GM18511 (cell line): ENCODE data around the gene GRPEL2.

Source experiments
- ATAC-seq: cut with Tn5 transposase; IDR thresholded peaks from one replicate; pipeline ENCODE4 v1.9.1; 2021; ENCODE audit warnings: mild to moderate bottlenecking, moderate library complexity; ENCODE audit not compliant: unreplicated experiment

GRPEL2 gene

GRCh38 chr5:149345147-149345891 is at the start of gene GRPEL2:
TSS of gene GRPEL2 (plus strand) at chr5:149345499. CDS start at chr5:149345540, 41 bp downstream.
- ATAC-seq, result peak; percentile 95

GRCh38 chr5:149297340-149298025 is 47.8 kb upstream of the GRPEL2 start:
- no peak for ATAC-seq

DNA sequence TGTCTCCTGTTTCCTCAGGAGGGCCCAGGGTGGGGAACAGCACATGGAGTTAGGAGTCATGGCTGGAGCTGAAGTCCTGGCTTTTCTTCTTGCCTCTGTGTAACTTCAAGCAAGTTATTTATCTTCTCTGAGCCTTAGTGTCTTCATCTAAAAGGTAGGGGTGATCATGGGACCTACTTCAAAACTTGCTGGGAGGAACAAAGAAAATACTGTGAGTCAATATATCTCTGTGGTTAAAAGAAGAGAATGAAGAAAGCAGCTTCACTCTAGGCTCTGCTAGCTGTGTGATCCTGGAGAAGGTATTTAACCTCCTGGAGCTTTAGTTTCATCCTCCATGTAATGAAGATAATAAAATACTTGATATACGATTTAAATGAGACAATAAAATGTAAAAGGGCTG is 47.1 kb upstream of the GRPEL2 start:
- no peak for ATAC-seq

DNA sequence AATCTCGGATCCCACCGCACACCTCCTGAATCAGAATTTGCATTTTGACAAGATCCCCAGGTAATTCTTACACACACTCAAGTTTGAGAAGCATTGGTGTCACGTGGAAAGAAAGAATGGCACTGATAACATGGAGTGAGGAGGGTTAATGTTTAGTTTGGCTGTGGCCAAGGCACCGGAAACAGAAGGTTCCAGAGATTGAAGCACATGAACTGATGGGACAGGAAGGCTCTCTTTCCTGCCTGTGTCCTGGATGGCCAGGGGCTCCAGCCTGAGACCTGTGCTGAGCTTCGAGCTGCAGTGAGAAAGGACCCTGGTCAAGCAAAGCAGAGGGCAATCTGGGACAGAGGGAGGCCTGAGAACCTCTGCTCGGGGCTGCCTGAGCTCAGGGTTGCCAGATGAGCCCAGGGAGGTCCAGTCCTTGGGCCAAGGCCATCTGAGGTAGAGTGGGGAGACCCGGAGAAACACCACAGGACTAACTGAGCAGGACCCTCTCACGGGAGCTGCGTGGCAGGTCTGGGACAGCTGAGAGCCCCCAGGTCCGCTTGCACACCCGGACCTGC is 46.4 kb upstream of the GRPEL2 start:
- peak; percentile 41 for ATAC-seq

- ATAC-seq, result no peak
These were observed 45.7 kb upstream of the GRPEL2 start for GRCh38 chr5:149299451-149300054.

DNA sequence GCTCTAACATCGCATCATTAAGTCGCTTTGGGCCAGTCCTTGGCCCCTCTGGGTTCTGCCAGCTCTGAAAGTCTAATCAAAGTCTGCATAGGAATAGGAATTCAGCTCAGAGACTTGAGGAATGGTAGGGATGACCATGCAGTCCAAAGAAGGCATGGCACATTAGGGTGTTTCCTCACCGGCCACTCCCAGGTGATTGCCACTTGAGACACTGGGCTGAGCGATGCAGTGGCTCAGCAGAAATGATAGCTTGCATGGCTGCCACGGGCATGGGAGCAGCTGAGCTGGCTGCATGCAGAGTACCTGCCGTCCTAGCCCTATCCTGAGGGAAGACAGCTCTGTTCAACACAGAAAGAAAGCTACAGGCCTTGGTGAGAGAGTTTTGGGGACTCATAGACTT is 44.9 kb upstream of the GRPEL2 start:
- ATAC-seq, result no peak

GRCh38 chr5:149301049-149301743 is 44.1 kb upstream of the GRPEL2 start:
- ATAC-seq, result no peak

- ATAC-seq, result no peak
These were observed 43.4 kb upstream of the GRPEL2 start for GRCh38 chr5:149301744-149302380.

- ATAC-seq, result no peak
These were observed 42.7 kb upstream of the GRPEL2 start for GRCh38 chr5:149302641-149303040.

DNA sequence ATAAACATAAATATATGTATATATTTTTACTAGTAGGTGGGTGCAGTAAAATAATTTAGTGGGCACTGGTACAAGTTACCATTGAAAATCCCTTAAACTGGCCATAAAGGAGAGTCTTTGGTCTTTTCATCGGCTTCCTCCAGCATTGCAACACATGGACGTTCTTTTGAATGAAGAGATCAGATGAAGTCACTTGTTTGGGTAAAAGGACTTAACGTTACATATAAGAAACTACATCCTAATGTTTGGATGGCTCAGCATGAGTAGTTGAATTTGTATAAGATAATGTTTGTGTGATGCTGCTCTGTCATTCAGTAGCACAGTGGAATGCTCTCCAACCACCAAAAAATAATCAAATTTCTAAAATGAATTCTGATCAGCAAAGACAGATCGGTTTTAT is 42.1 kb upstream of the GRPEL2 start:
- no peak for ATAC-seq

DNA sequence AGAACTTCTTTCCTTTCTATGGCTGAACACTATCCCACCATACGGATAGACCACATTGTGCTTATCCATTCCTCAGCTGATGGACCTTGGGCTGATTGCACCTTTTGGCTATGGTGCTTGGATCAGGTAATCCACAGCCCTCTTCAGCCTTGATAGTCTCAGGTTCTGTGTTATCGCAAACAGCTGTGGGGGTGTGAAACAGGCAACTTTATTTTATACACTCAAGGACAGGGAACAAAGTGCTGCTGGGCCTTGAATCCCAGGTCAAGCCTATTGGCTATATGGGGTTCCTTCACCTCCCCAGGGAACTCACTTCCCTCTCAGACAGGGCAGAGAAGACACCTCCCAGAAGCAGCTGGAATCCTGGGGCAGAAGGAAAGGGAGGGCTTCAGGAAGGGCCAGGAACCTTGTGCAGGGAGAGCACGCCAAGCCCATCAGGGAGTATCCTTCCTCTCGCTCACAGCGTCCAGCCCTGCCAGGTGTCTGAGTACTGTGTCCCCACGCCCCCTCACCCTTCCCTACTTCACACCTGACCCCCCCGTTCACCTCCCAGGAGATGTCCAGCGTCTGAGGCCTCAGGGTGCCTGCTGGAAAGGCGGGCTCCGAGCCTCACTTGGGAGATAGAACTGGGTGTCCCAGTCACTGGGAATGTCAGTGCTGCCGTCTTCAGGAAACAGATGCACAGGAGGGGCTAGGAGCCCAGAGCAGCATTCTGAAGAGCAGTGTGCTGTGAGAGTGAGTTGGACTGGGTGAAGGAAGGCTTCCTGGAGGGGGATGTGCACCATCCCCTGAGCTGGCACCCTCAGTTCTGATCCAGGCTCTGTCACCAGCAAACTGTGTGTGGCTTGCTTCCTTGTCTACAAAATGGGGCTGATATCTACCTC is 40.9 kb upstream of the GRPEL2 start:
- no peak for ATAC-seq

DNA sequence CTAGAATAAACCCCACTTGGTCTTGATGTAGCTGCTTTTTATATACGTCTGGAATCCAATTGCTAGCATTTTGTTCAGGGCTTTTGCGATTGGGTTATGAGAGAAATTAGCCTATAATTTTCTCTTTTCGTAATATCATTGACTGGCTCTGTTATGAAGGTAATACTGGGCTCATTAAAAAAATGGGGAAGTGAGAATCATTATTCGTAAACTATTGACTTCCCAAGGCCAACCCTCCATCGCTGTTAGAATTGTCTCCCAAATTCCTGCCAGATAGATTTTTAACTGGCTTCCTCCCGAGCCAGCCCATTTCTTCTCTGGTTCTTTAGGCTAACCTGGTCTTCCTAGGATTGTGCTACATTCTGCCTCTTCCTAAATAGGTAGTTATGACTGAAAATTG is 35.9 kb upstream of the GRPEL2 start:
- ATAC-seq, result no peak

GRCh38 chr5:149310488-149310887 is 34.8 kb upstream of the GRPEL2 start:
- no peak for ATAC-seq

DNA sequence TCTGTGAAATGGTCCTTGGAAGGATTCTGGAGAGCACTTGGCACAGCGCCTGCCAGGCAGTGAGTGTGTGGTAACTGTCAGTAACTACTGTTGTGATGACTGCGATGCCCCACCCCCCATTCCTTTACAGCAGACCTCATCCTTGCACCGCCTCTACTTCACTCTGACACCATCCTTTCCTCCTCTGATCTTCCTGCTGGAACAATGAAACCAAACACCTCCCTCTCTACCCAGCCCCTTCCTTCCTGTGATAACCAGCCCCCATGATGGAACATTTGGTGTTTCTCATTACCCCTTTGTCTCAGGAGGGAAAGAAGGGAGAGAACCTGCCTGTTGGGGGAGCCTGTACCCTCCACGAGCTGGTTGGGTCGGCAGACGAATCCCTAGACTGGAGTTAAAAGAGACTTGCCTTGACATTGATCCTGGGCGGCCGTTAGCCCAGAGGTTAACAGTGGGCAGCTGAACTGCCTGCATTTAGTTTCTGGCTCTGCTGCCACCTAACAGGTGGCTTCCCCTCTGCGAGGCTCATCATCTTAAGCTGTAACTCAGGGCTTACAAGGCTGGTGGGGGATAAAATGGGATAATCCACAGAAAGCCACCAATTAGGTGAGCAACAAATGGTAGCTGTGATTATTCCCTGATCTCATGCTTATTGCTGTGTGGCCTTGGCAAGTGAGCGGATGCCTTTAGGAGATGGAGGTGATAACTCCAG is 34.2 kb upstream of the GRPEL2 start:
- no peak for ATAC-seq

DNA sequence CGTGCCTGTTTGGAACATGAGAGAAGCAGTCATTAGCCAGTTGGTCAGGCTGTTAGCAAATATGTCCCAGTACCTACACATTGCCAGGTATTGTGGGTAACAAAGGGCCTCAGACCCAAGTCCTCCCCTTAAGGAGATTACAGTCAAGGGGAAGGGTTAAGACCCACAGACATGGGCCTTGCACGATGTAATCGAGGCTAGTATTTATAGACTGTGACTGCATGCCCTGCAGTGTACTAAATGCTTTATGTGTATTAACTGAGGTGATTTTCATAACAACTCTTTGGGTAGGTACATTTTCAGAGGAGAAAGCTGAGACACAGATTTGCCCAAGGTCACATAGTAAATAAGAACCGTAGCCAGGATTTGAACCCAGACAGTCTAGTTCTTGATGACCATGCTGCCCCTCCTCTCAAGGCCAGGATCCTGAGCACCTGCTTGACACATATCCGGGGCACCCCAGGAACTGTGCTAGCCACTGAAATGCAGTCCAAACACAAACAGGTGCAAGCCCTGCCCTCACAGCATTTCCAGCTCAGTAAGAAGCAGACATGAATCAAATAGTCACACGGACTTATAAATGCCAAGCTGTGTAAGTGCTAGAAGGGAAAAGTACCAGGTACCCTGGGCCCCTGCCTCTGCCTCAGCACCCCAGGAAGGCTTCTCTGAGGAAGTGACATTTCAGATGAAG is 32.0 kb upstream of the GRPEL2 start:
- ATAC-seq, result no peak

- no peak for ATAC-seq
These were observed 30.7 kb upstream of the GRPEL2 start for GRCh38 chr5:149314571-149315111.

- no peak for ATAC-seq
These were observed 29.5 kb upstream of the GRPEL2 start for GRCh38 chr5:149315753-149316152.
